IPS-15b (cell line): ENCODE results near the gene NEURL2.

ENCODE experiments used
- H3K27me3 ChIP-seq: one replicate; pipeline ENCODE4 v1.6.1; 2013; ENCODE audit warnings: low read length; ENCODE audit not compliant: control insufficient read depth, insufficient read depth
- H3K36me3 ChIP-seq: one replicate; pipeline ENCODE4 v1.6.1; 2013; ENCODE audit warnings: low read length; ENCODE audit not compliant: control insufficient read depth, insufficient read depth
- H3K4me1 ChIP-seq: one replicate; pipeline ENCODE4 v1.6.1; 2013; ENCODE audit warnings: mild to moderate bottlenecking, low read length; ENCODE audit not compliant: control insufficient read depth, insufficient read depth
- H3K4me3 ChIP-seq: one replicate; pipeline ENCODE4 v1.5.1; 2013; ENCODE audit warnings: low read depth, low read length
- H3K9ac ChIP-seq: one replicate; pipeline ENCODE4 v1.6.1; 2013; ENCODE audit warnings: low read depth, mild to moderate bottlenecking, low read length
- H3K9me3 ChIP-seq: one replicate; pipeline ENCODE4 v1.6.1; 2013; ENCODE audit warnings: mild to moderate bottlenecking, low read length; ENCODE audit not compliant: control insufficient read depth, insufficient read depth

NEURL2 gene

DNA sequence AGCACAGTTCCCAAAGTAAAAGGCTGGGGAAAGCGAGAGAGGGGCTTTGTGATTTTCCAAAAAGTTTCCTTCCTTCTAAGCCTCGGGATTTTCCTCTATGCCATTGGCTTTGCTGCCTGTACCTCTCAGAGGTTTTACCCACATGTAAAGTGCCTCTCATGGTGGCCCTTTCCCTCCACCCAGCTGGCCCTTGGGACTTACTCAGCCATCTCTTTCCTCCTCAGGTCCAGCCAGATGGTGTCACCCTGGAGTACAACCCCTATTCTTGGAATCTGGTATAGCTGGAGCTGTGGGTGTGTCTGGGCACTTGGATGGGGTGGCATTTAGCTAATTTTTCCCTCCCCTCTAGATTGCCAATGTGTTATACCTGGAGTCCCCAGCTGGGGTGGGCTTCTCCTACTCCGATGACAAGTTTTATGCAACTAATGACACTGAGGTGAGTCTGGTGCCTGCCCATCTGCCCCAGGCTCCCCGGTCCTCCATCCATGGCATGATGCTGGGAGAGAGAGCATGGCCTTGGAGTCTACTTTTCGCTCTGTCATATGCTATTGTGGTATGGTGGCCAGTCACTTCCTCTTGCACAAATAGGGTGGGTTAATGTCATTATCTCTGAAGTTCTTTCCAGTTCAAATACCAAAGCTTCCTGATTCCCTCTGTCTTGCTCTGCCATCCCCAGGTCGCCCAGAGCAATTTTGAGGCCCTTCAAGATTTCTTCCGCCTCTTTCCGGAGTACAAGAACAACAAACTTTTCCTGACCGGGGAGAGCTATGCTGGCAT lies 1.2 kb upstream of the NEURL2 start:
- no peaks in the 10 kb centered on the region for H3K9me3 ChIP-seq
- H3K9ac ChIP-seq: no peak overlapping the region
- H3K4me1 ChIP-seq: no peaks in the 10 kb centered on the region
- H3K4me3 ChIP-seq: peak overlapping the region; percentile 75
- H3K27me3 ChIP-seq: no peaks in the 10 kb centered on the region
- peaks cover 25% of the 10 kb centered on the region for H3K36me3 ChIP-seq

DNA sequence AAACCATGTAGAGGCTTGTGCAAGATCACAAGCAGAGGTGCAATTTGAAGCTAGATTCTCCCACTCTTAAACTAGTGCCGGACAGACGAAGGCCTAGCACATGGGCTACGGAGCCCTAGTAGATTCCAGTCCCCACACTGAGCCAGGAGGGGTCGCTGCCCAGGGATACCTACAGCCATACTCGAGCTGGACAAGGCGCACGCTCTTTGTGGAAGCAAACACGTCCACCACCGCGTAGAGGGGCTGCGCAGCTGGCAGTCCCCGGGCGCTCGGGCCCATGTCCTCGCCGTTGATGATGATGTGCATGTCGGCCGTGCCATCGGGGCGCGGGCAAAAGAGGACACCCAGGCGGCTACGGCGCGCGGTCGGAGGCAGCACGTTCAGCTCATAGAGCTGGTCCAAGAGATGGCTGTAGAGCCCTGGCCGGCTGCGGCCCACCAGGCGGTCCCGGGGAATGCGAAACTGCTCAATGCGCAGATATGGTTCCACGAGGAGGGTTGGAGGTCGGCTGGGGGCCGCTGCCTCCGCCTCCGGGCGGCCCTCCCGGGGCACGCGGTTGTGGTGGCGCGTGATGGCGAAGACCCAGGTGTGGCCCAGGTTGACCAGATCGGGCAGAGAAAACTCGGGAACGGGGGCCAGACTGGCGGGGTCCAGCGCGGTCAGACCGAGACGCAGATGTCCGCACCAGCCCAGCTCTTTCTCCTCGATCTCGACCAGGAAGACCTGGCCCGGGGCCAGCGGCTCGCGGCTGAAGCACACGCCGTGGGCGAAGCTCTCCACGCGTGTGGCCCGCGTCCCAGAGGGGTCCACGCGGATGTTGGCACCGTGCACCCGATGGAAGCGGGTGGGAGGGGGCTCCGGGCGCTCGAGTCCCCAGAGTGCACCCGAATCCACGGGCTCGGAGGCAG lies 677 bp downstream of the NEURL2 start:
- Histone ChIP-seq H3K36me3 (peaks cover 28% of the 10 kb centered on the region), H3K4me1 (no peaks in the 10 kb centered on the region), H3K9me3 (no peaks in the 10 kb centered on the region), H3K27me3 (no peaks in the 10 kb centered on the region), H3K9ac (peak overlapping the region; percentile 65), H3K4me3 (peak overlapping the region; percentile 75)

DNA sequence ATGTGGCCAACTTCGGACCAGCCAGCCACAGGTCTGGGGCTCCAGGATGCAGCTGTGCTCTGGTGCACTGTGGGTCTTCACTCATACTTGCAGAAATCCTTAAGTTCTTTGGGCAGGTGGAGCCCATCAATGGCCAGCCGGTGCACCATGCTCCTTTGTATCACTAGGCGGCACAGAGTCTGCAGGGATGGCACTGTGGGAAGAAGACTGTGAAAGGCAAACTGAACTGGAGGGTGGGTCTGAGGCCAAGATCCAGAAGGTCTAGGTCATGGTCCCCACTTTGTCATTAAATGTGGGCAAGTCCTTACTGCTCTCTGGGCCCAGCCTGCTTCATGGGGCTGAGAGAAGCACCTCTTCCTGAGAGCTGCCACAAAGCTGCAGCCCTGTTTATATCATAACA lies 2.3 kb downstream of the NEURL2 start:
- Histone ChIP-seq H3K27me3 (no peaks in the 10 kb centered on the region), H3K4me1 (no peaks in the 10 kb centered on the region), H3K9me3 (no peaks in the 10 kb centered on the region), H3K36me3 (peaks cover 22% of the 10 kb centered on the region), H3K9ac (no peak overlapping the region), H3K4me3 (no peak overlapping the region)

DNA sequence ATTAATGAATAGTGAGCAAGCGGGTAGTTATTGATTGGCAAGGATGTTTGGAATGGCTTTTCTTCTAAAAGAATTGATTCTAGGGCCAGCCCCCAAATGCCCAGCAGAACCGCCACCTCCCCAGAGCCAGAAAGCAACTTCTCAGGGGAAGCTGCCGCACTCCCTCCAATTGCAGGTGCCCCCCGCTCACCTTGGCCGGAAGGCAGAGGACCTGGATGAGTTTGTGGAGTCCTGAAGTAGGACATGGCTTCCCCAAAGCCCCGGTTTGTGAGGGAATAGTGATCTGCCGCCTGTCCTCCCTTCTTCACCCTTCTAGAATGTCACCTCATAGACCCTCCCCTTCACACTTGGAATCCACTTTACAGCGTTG lies 3.7 kb downstream of the NEURL2 start, which contains the start of gene SPATA25:
SPATA25 (minus strand) TSS at position 277 of the 370 bp plus-strand sequence; CDS start at position 245, 32 bp downstream.
- H3K9me3 ChIP-seq: no peaks in the 10 kb centered on the region
- H3K4me1 ChIP-seq: no peaks in the 10 kb centered on the region
- H3K4me3 ChIP-seq: no peak within 1 kb of the TSS
- peaks cover 26% of the 10 kb centered on the region for H3K36me3 ChIP-seq
- no peak within 1 kb of the TSS for H3K9ac ChIP-seq
- H3K27me3 ChIP-seq: no peaks in the 10 kb centered on the region

DNA sequence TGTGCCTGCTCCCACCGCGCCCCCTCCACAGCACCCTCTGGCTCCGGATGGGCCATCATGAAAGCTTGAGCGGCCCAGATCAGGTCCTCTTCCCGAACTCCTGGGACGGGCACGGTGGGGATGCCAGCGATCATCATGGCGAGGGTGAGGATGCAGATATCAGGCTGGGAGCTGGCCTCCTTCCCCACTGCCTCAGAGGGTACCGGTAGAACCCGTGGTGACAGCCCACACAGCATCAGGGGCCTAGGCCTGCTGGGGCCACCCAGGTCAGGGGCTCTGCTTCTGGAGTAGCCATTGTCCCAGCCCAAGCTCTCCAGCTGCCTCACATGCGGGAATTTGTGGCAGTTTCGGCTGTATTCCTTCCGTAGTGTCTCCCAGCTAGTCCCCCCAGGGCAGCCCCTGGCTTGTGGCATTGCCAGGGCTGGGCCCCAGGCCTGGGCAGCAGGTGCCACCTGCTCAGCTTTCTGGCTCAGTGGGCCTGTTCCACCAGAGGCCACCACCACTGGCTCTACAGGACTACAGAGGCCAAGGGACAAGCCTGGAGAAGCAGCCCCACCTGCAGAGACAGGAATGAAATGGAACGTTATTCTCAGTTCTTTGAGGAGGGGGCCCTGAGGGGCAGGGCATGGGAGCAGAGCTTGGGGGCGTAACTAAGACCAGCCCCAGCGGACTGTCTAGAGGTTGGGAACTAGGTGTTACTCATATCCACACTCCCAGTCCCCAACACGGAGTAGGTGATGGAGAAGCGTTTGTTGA lies 4.2 kb downstream of the NEURL2 start:
- H3K4me1 ChIP-seq: no peaks in the 10 kb centered on the region
- no peaks in the 10 kb centered on the region for H3K27me3 ChIP-seq
- no peak overlapping the region for H3K9ac ChIP-seq
- no peak overlapping the region for H3K4me3 ChIP-seq
- H3K9me3 ChIP-seq: no peaks in the 10 kb centered on the region
- peaks cover 26% of the 10 kb centered on the region for H3K36me3 ChIP-seq

DNA sequence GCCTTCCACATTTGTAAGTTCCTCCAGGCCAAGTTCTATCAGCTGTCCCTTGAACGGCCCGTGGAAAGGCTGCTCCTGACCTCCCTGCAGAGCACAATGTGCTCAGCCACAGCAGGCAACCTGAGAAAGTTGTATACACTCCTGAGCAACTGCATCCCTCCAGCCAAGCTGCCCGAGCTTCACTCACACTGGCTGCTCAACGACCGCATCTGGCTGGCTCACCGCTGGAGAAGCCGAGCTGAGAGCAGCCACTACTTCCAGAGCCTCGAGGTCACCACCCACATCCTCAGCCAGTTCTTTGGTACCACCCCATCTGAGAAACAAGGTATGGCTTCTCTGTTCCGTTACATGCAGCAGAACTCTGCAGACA lies 7.9 kb downstream of the NEURL2 start:
- Histone ChIP-seq H3K27me3 (no peaks in the 10 kb centered on the region), H3K9me3 (no peaks in the 10 kb centered on the region), H3K4me3 (no peak overlapping the region), H3K4me1 (no peaks in the 10 kb centered on the region), H3K9ac (no peak overlapping the region), H3K36me3 (peaks cover 26% of the 10 kb centered on the region)

DNA sequence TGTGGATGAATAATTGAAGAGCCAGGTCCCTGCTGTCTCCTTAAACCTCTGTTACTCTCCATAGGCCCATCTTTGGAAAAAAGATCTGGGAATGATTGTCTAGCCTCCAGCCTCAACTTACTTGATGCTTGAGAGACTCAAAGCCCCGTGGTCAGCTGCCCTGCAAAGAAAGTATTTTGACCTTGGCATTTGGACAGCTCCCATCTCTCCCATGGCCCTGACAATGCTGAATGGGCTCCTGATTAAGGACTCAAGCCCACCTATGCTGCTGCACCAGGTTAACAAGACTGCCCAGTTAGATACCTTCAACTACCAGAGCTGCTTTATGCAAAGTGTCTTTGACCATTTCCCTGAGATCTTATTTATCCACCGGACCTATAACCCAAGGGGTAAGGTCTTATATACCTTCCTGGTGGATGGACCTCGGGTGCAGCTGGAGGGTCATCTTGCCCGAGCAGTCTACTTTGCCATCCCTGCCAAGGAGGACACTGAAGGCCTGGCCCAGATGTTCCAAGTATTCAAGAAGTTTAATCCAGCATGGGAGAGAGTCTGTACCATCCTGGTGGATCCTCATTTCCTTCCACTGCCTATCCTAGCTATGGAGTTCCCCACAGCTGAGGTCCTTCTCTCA lies 8.4 kb downstream of the NEURL2 start:
- H3K9me3 ChIP-seq: no peaks in the 10 kb centered on the region
- H3K27me3 ChIP-seq: no peaks in the 10 kb centered on the region
- peaks cover 26% of the 10 kb centered on the region for H3K36me3 ChIP-seq
- no peak overlapping the region for H3K9ac ChIP-seq
- no peak overlapping the region for H3K4me3 ChIP-seq
- H3K4me1 ChIP-seq: no peaks in the 10 kb centered on the region

DNA sequence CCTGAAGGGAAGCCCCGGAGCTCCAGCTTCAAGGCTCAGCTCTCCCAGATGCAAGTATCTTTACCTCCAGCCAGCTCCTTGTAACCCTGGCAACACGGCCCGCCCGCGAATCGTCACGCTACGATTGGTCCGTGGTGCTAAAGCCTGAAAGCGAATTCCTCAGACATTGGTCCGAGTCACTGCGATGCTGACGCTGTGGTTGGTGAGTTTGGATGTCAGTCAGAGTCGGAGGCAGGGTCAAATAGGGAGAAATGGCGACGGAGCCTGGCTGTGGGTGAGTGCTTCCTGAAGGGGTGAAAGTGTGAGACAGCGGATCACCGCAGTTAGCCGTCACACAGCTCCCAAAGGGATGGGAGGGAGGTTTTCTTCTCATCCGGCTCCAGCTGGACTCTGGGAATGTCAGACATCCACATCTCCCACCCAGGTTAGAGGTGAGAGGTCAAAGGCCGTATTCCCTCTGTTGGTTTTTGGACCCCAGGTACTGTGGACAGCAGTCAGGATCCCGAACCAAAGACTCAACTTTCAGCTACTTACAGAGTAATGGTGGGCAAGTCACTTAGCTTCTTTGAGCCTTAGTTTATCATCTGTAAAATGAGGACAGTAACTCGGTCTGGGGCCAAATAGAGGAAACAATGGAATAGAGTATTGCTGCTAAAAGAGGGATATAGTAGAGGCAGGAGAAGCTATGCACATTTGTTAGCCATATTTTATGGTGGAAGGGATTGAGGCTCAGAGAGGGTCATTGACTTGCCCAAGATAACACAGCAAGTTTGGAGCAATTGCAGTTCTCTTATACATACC lies 9.8 kb downstream of the NEURL2 start, which contains the start of gene ZSWIM1:
ZSWIM1 (plus strand) TSS at position 240 of the 801 bp plus-strand sequence. CDS start 1,366 bp downstream, outside the sequence.
- Histone ChIP-seq H3K36me3 (peaks cover 19% of the 10 kb centered on the region), H3K4me1 (no peaks in the 10 kb centered on the region), H3K9me3 (no peaks in the 10 kb centered on the region), H3K27me3 (no peaks in the 10 kb centered on the region), H3K9ac (peak within 1 kb of the TSS; percentile 42), H3K4me3 (peak within 1 kb of the TSS; percentile 70)

DNA sequence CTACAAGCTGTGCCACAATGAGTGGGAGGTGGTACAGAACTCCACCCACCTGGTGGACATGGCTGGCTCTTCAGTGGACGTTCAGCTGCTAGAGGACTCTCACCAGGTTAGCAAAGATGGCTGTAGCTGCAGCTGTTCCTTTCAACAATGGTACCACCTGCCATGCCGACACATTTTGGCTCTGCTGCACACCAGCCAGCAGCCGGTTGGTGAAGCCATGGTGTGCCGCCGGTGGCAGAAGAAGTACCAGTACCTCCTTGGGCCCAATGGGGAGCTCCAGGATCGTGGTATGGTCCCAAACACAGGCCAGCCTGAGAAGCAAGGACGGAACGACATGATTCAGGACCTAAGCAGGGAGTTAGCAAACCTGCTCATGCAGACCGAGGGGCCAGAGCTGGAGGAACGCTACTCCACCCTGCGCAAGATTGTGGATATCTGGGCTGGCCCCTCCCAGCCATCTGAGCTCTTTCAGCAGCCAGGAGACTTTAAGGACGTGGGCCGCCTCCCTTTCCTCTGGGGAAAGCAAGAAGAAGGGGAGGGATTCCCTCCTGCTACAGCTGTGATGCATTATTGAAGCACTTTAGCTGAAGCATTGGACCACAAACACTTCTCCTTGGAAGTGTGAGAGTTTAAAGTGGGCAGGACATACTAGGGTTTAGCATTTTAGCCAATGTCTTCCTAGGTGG lies 12.8 kb downstream of the NEURL2 start:
- Histone ChIP-seq H3K4me1 (no peaks in the 10 kb centered on the region), H3K36me3 (peaks cover 8% of the 10 kb centered on the region)

DNA sequence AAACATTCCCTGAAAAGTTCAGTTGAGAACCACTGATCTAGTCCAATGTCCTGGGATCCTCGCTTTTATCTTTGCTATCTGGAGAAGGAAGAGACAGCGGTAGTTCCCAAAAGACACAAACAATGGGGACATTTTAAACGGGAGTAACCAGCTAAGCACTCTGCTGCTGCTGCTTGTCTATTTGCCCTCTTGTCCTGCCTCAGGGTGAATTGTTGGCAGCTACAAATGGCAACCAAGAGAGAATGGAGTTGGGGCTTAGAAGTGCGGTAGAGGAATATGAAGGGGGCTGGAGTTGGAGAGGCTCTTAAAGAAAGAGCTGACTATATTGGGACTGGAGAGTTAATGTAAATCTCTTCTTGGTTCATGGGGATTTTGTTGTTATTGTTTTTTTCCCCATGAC lies 16.4 kb downstream of the NEURL2 start:
- no peaks in the 10 kb centered on the region for H3K36me3 ChIP-seq
- H3K4me3 ChIP-seq: no peak overlapping the region
- H3K4me1 ChIP-seq: no peaks in the 10 kb centered on the region
- no peaks in the 10 kb centered on the region for H3K27me3 ChIP-seq
- no peak overlapping the region for H3K9ac ChIP-seq
- no peaks in the 10 kb centered on the region for H3K9me3 ChIP-seq

More for the DNA sequence above, 12.8 kb downstream of the NEURL2 start:
- H3K9ac ChIP-seq: no peak overlapping the region
- H3K9me3 ChIP-seq: no peaks in the 10 kb centered on the region
- no peak overlapping the region for H3K4me3 ChIP-seq
- H3K27me3 ChIP-seq: no peaks in the 10 kb centered on the region
